Chondrocyte (in vitro differentiated cells): ENCODE measurements around the gene P4HA2. TPM values are rescaled to one million over a fixed set of nuclear protein-coding genes. Genes with fewer than 3 reads are reported as not detected.
A peak's percentile ranks its signal among the peaks of the same experiment; 100 is the strongest.

Experiments
- DNase-seq: peaks from one replicate; pipeline ENCODE4 v3.0.0; 2021; ENCODE audit warnings: mixed read lengths, low spot score
- H3K27ac Mint-ChIP-seq: one replicate; pipeline ENCODE4 v1.8.0; 2021; ENCODE audit warnings: mild to moderate bottlenecking, moderate library complexity, mixed read lengths; ENCODE audit not compliant: unreplicated experiment
- H3K27me3 Mint-ChIP-seq: 2 replicates; pipeline ENCODE4 v1.8.0; 2021; ENCODE audit warnings: low read depth, mixed read lengths
- H3K36me3 Mint-ChIP-seq: 2 replicates; pipeline ENCODE4 v1.8.0; 2021; ENCODE audit warnings: low read depth, mixed read lengths
- H3K4me1 Mint-ChIP-seq: 2 replicates; pipeline ENCODE4 v1.8.0; 2021; ENCODE audit warnings: low read depth, mild to moderate bottlenecking, mixed read lengths
- H3K4me3 Mint-ChIP-seq: one replicate; pipeline ENCODE4 v1.8.0; 2021; ENCODE audit warnings: mild to moderate bottlenecking, moderate library complexity, mixed read lengths; ENCODE audit not compliant: unreplicated experiment
- H3K9me3 Mint-ChIP-seq: 2 replicates; pipeline ENCODE4 v1.8.0; 2021; ENCODE audit warnings: low read depth, mixed read lengths
- CTCF ChIP-seq: fragments of 200-600 bp; sonication (generic); IDR thresholded peaks from 2 replicates; pipeline ENCODE4 v1.5.0; 2021; ENCODE audit warnings: antibody characterized with exemption, mild to moderate bottlenecking, moderate library complexity
- total RNA-seq: library from RNA; stranded (reverse); gene quantifications from 3 replicates; pipeline ENCODE4 v1.2.1, GENCODE V29; 2021

Gene P4HA2
- total RNA-seq, 1 donor from 2014 or later = 302 TPM

- Mint-ChIP-seq H3K36me3 (peaks cover 57% of the 10 kb centered on the region), H3K4me3 (no peak overlapping the region), H3K27ac (no peak overlapping the region), H3K9me3 (no peaks in the 10 kb centered on the region), H3K27me3 (no peaks in the 10 kb centered on the region), H3K4me1 (peaks cover 35% of the 10 kb centered on the region)
- no peak for TF ChIP-seq CTCF
- no peak for DNase-seq
Measured at GRCh38 chr5:132203464-132203818, 24.2 kb downstream of the P4HA2 start.

GRCh38 chr5:132202711-132203463, 24.8 kb downstream of the P4HA2 start:
- Mint-ChIP-seq H3K27ac (no peak overlapping the region), H3K27me3 (no peaks in the 10 kb centered on the region), H3K4me1 (peaks cover 33% of the 10 kb centered on the region), H3K36me3 (peaks cover 61% of the 10 kb centered on the region), H3K4me3 (no peak overlapping the region), H3K9me3 (no peaks in the 10 kb centered on the region)
- no peak for TF ChIP-seq CTCF
- no peak for DNase-seq

- peaks cover 4% of the 10 kb centered on the region for H3K4me1 Mint-ChIP-seq
- no peak overlapping the region for H3K27ac Mint-ChIP-seq
- H3K4me3 Mint-ChIP-seq = no peak overlapping the region
- H3K27me3 Mint-ChIP-seq = no peaks in the 10 kb centered on the region
- peaks cover 52% of the 10 kb centered on the region for H3K36me3 Mint-ChIP-seq
- no peaks in the 10 kb centered on the region for H3K9me3 Mint-ChIP-seq
- DNase-seq = no peak
- no peak for TF ChIP-seq CTCF
Measured at GRCh38 chr5:132199116-132199680, 28.5 kb downstream of the P4HA2 start.

GRCh38 chr5:132198571-132198970, 29.1 kb downstream of the P4HA2 start:
- TF ChIP-seq CTCF = no peak
- no peak for DNase-seq
- no peaks in the 10 kb centered on the region for H3K9me3 Mint-ChIP-seq
- peaks cover 52% of the 10 kb centered on the region for H3K36me3 Mint-ChIP-seq
- no peak overlapping the region for H3K27ac Mint-ChIP-seq
- H3K27me3 Mint-ChIP-seq = no peaks in the 10 kb centered on the region
- no peak overlapping the region for H3K4me3 Mint-ChIP-seq
- peaks cover 3% of the 10 kb centered on the region for H3K4me1 Mint-ChIP-seq

GRCh38 chr5:132195727-132196126, 31.9 kb downstream of the P4HA2 start:
- no peak for TF ChIP-seq CTCF
- Mint-ChIP-seq H3K4me1 (no peaks in the 10 kb centered on the region), H3K27ac (peak overlapping the region; percentile 8), H3K36me3 (peaks cover 46% of the 10 kb centered on the region), H3K27me3 (no peaks in the 10 kb centered on the region), H3K4me3 (no peak overlapping the region), H3K9me3 (no peaks in the 10 kb centered on the region)
- DNase-seq = no peak
